NCI-H1092 treated with DMSO at 0.1 percent for 48 hours (cell line): ENCODE data around the gene TIMM10.

Source experiments
- DNase-seq: peaks from one replicate; lab custom pipeline; 2025; lab: John Stamatoyannopoulos, UW

The TIMM10 gene

GRCh38 chr11:57502870-57503269, 27.7 kb downstream of the TIMM10 start:
- no peak for DNase-seq

- no peak for DNase-seq
Measured at GRCh38 chr11:57502376-57502775, 28.2 kb downstream of the TIMM10 start.

GRCh38 chr11:57501953-57502352, 28.6 kb downstream of the TIMM10 start:
- no peak for DNase-seq

- DNase-seq = no peak
Measured at GRCh38 chr11:57500926-57501325, 29.6 kb downstream of the TIMM10 start.

DNA sequence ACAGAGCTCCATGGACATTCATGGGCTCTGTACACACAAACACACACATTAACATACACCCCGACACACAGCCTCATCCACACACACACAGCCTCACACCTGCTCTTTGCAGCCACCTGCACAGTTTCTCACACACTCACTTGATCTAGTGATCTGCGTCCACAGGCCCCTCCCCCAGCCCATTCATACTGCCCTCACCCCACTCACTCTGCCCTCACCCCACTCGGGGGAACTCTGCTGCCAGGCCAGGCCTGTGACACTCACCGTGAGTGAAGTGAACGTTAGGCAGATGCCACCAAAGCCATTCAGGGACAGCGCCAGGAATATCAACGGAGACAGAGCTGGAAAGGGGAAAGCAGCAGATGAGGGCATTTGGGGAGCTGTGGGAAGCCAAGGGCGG, 30.0 kb downstream of the TIMM10 start:
- no peak for DNase-seq

GRCh38 chr11:57499983-57500461, 30.5 kb downstream of the TIMM10 start:
- DNase-seq = no peak

DNA sequence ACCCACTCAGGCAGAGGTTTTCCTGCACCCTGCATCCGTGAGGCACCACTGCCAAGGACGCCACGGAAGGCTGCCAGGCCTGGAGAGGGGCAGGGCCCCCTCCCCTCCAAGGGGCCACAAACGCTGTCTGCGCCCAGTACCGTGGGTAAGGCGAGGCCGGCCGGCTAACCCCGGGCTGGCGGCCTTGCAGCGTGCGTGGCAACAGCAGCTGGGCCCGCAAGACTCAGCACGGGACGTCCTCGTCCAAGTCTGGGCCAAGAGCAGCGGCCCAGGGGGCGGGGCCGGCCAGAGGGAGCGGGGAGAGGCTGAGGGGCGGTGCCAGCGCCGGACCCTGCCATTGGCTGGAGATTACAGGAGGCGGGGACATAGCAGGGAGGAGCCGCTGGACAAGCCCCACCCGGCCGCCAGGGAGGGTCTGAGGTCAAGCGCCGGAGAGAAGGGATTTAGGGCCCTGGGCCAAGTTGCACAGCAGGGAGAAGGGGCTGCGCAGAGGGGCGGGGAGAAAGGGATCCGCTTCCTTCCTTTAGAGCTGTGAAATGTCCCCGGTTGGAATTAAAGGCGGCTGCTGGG, 31.1 kb downstream of the TIMM10 start:
- DNase-seq = peak; percentile 94

DNA sequence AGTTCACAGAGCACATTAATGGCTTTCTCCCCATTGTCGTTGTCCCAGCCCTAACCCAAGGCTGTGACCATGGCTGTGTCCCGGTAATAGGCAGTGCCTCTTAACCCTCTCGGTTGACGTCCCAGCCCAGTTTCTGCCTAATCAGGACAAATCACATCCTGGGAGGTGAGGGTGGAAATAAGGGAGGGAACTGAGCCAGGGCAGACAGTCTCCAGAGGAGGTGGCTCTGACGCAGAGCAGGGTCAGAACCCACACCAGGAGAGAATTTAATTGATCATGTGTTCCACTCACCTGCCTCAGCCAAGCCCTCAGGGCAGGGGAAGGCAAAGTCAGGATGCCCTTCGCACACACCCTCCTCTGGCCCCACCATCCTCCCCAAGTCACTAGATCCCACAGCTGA, 32.0 kb downstream of the TIMM10 start:
- no peak for DNase-seq

- DNase-seq = no peak
Measured at GRCh38 chr11:57497303-57498247, 33.0 kb downstream of the TIMM10 start.

DNA sequence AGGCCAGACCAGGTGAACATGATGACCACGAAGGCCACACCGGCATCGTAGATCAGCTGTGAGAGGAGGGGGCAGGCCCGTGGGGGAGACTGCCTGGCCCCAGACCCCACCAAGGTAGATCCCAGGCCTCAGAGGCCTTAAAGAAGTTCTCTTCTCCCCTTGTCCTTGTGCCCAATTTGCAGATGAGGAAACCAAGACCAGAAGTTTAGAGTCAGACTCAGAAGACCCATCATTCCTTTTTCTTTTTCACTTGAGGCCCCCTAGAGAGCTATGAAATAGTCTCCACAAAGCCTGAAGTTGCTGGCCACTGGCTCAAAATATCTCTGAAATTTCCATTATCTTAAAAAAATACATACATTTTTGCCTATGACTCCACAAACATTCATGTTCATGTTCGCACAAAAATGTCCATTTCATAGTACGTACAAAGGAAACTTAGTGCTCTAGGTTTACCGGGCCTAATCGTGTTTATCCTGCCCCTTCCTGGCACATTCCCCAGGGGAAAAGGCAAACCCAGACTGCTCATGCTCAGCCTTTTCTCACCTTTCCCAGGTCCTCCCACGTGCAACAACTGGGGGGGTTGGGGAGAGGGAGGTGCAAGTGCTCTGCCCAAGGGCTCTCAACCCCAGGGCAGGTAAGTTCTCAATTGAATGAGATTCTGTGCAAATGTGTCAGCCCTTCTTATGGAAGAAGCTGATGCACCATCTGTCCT, 34.3 kb downstream of the TIMM10 start:
- no peak for DNase-seq

DNA sequence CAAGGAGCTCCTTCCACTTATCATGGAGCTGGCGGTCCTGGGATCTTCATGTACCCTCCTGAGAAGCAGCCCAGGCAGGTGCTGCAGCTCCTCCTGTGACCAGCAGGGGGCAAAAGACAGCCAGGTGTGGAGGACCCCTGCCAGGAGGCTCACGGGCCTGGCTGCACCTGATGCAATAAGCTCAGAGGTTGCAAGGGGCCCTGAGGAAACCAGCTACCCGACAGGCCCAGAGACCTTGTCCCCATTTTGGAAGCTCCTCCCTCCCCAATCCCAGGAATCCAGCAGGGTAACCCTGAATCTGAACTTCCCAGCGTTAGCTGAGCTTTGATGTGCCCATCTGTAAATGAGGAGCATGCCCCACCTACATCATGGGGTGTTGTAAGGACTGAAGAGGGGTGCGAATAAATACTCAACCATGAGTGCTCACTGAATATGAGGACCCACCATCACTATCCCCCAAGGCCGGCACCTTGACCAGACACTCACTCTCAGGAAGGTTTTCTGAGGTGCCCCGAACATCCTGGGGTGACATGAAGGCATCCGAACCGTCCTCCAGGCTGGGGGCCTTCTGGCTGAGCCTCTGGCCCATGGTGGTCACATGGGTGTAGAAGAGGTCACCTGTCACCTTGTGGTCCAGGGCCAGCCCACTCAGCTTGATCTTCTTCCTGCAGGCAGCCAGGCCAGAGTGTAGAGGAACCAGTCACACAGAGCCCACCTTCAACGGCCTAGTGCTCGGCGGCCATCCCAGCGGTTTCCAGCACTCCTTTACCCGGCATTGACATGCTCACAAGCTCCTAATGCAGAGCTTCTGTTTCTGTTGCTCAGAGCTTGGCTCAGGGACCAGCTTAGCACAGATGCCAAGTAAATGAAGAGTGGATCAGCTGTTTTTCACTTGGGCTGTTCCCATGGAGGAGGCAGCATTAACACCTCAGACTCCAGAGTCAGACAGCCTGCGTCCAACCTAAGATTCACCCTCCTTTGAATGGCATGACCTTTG, 36.7 kb downstream of the TIMM10 start:
- DNase-seq = peak; percentile 41

- DNase-seq = no peak
Measured at GRCh38 chr11:57491371-57492061, 39.0 kb downstream of the TIMM10 start.

DNA sequence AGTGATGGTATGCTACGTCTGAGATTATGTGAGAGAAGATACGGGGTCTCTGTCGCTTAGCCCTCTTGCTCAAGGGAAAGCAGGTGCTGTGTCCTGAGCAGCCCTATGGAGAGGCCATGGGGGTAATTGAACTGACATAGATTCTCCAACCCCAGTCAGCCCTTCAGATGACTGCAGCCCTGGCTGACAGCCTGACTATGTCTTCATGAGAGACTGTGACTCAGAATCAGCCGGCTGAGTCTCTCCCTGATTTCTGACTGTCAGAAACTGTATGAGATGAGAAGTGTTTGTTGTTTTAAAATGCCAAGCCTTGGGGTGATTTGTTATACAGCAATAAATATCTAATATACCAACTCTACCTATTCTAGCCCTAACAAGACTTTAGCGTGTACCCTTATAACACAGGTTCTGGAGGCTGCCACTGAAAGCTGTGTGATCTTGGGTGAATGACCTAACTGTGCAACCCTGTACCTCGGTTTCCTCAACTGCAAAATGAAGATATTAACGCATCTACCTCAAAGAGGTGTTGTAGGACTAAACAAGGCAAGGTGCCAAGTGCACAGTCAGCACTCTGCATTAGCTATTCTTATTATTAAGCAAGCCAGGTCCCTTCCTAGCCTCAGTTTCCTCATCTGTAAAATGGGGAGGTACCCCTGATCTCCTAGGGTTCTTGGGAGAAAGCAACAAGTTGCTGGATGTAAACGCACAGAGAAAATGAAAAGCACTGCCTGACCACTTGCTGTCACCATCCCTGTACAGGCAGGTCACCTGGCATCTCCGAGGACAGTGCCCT, 39.9 kb downstream of the TIMM10 start:
- no peak for DNase-seq

- DNase-seq = no peak
Measured at GRCh38 chr11:57487920-57488659, 42.5 kb downstream of the TIMM10 start.

- DNase-seq = no peak
Measured at GRCh38 chr11:57487021-57487778, 43.4 kb downstream of the TIMM10 start.

DNA sequence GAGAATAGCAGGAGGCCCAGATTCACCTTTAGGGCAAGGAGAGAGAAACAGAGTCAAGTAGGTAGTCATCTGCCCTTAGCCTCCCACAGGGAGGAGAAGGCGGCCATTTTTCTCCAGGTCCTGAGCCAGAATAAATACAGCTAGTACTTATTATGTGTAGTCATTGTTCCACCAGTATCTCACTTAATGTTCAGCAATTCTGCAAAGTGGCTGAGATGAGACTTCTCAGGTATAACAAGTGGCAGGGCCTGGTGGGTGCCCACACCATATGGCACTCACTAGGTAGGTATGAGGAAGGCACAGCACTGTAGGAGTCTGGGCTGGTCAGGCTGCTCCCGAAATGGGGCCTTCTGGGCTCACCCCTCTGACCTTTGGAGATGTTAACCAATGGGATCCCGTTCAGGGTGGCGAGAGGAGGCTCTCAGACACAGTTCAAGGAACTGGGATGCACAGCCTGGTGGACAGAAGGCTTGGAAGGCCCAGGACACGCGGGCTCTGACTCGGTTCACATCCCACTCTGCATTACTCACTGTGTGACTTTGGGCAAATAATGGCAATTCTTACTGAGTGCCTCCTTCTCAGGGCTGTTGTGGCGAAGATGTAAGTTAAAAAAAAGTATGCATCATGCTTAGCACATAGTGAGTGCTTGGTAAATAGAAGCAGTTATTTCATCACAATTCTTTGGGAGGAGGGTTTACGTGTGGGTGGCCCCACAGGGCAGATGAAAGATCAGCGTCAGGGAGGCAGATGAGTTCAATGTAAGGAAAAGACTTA, 45.1 kb downstream of the TIMM10 start:
- no peak for DNase-seq

GRCh38 chr11:57484141-57484710, 46.3 kb downstream of the TIMM10 start:
- no peak for DNase-seq

DNA sequence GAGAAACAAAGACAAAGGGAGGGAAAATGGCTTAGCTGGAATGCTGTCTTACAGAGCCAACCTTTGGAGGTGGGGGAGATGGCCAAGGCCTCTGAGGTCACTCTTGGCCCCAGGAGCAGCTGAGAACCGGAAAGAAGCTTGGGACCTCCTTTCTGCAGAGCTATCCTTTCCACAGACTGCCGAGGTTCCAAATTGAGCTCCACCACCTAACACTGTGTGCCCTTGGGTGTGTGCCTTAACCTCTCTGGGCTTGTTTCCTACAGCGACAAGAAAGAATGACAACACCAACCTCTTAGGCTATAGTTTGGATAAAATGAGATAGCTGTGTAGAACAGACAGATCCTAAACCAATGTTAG, 47.0 kb downstream of the TIMM10 start:
- no peak for DNase-seq
